Measurements from ENCODE around the gene OR10W1.

Gene OR10W1

DNA sequence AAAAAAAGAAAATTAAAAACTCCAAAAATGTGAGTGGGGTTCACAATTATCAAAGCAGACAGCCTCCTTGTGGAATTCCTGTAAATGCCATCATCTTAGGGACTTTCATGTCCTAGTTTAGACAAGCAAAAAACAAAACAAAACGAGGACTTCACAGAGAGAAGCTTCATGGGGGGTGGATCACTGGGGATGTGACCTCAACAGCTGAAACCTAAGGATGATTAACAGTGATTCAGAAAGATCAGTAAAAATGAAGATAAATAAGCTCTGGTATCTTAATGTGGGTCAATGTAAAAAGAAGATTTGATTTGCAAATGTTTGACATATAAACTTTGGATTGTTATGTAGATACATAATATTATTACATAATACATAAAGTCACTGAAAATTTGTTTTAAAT, 8.1 kb upstream of the OR10W1 start:
- no peak for DNase-seq (ENCODE audit: low read depth)
- TF ChIP-seq, protein P1, sequence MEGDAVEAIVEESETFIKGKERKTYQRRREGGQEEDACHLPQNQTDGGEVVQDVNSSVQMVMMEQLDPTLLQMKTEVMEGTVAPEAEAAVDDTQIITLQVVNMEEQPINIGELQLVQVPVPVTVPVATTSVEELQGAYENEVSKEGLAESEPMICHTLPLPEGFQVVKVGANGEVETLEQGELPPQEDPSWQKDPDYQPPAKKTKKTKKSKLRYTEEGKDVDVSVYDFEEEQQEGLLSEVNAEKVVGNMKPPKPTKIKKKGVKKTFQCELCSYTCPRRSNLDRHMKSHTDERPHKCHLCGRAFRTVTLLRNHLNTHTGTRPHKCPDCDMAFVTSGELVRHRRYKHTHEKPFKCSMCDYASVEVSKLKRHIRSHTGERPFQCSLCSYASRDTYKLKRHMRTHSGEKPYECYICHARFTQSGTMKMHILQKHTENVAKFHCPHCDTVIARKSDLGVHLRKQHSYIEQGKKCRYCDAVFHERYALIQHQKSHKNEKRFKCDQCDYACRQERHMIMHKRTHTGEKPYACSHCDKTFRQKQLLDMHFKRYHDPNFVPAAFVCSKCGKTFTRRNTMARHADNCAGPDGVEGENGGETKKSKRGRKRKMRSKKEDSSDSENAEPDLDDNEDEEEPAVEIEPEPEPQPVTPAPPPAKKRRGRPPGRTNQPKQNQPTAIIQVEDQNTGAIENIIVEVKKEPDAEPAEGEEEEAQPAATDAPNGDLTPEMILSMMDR (conservative IDR thresholded peaks at IDR 0.05; ENCODE audit: low read depth, low read length), result no peak
- no peak overlapping the region for H3K4me3 ChIP-seq (ENCODE audit: low read length)

GRCh38 chr11:58275002-58275401, 6.9 kb upstream of the OR10W1 start:
- TF ChIP-seq, protein P1 (conservative IDR thresholded peaks at IDR 0.05; ENCODE audit: low read depth, low read length), result no peak
- DNase-seq (ENCODE audit: low read depth), result no peak
- no peak overlapping the region for H3K4me3 ChIP-seq (ENCODE audit: low read length)

GRCh38 chr11:58259983-58260382, 8.1 kb downstream of the OR10W1 start:
- no peak overlapping the region for H3K4me3 ChIP-seq (ENCODE audit: low read length)
- no peak for DNase-seq (ENCODE audit: low read depth)
- TF ChIP-seq, protein P1 (conservative IDR thresholded peaks at IDR 0.05; ENCODE audit: low read depth, low read length), result no peak

- DNase-seq (ENCODE audit: low read depth), result no peak
- TF ChIP-seq, protein P1 (conservative IDR thresholded peaks at IDR 0.05; ENCODE audit: low read depth, low read length), result no peak
- H3K4me3 ChIP-seq (ENCODE audit: low read length), result no peak overlapping the region
These were observed 13.1 kb downstream of the OR10W1 start for GRCh38 chr11:58254936-58255335.

DNA sequence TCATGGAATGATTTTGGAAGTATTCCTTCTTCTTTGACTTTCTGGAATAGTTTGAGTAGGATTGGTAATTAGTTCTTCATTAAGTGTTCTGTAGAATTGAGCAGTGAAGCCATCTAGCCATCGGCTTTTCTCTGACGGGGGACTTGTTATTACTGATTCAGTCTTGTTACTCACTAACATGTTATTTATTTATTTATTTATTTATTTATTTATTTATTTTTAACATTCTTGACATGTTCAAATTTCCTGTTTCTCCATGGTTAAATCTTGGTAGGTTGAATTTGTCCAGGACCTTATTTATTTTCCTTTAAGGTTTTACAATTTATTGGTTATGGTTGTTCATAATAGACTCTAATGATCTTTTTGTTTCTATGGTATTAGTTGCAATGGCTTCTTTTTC, 24.1 kb downstream of the OR10W1 start:
- DNase-seq (ENCODE audit: low read depth), result no peak
- TF ChIP-seq, protein P1 (conservative IDR thresholded peaks at IDR 0.05; ENCODE audit: low read depth, low read length), result no peak
- no peak overlapping the region for H3K4me3 ChIP-seq (ENCODE audit: low read length)

- H3K4me3 ChIP-seq (ENCODE audit: low read length), result no peak overlapping the region
- DNase-seq (ENCODE audit: low read depth), result no peak
- TF ChIP-seq, protein P1 (conservative IDR thresholded peaks at IDR 0.05; ENCODE audit: low read depth, low read length), result no peak
These were observed 40.0 kb downstream of the OR10W1 start for GRCh38 chr11:58227956-58228615.

- TF ChIP-seq, protein P1 (conservative IDR thresholded peaks at IDR 0.05; ENCODE audit: low read depth, low read length), result no peak
- H3K4me3 ChIP-seq (ENCODE audit: low read length), result no peak overlapping the region
- DNase-seq (ENCODE audit: low read depth), result no peak
These were observed 45.3 kb downstream of the OR10W1 start for GRCh38 chr11:58222721-58223120.

All from retinal pigment epithelial cell (primary cell).